ENCODE measurements around the gene GALNTL6. TPM values are rescaled to one million over a fixed set of nuclear protein-coding genes. Genes with fewer than 3 reads are reported as not detected.

GALNTL6 gene
- total and polyA plus RNA-seq, 8 donors = 0.15 to 0.87 (median 0.58) TPM; not detected in 3

GRCh38 chr4:172692701-172693100 lies 879.5 kb downstream of the GALNTL6 start:
- Histone ChIP-seq H3K4me1 (no peaks in the 10 kb centered on the region), H3K4me3 (no peak overlapping the region), H3K27me3 (no peaks in the 10 kb centered on the region), H3K36me3 (no peaks in the 10 kb centered on the region), H3K9me3 (peaks cover 0 to 13% (median 10%) of the 10 kb centered on the region in 4 donors), H3K27ac (no peak overlapping the region)
- no peak for TF ChIP-seq POLR2AphosphoS5 (IDR thresholded peaks at IDR 0.05)
- no peak for TF ChIP-seq CTCF (IDR thresholded peaks at IDR 0.05)
- intact Hi-C loops (cut with DNase I; ENCODE audit: low total_unique reads) = no loop called here
- WGBS, 5 donors = 50 to 74% (median 66%) methylated on average over 2 of the region's 2 CpGs
- DNase-seq = no peak

- 27 to 40% (median 30%) methylated on average over 4 of the region's 4 CpGs for WGBS, 5 donors
- TF ChIP-seq POLR2AphosphoS5 (IDR thresholded peaks at IDR 0.05) (no peak), POLR2A (IDR thresholded peaks at IDR 0.05) (no peak), CTCF (IDR thresholded peaks at IDR 0.05) (no peak), EP300 (IDR thresholded peaks at IDR 0.05) (no peak)
These were observed 885.1 kb downstream of the GALNTL6 start for GRCh38 chr4:172698256-172698655.

GRCh38 chr4:172705565-172705964 lies 892.4 kb downstream of the GALNTL6 start:
- TF ChIP-seq CTCF (IDR thresholded peaks at IDR 0.05) (no peak), POLR2AphosphoS5 (IDR thresholded peaks at IDR 0.05) (no peak), EP300 (IDR thresholded peaks at IDR 0.05) (no peak)
- DNase-seq = no peak

More at GRCh38 chr4:172698256-172698655, 885.1 kb downstream of the GALNTL6 start:
- no peaks in the 10 kb centered on the region for H3K27me3 ChIP-seq
- H3K36me3 ChIP-seq = no peaks in the 10 kb centered on the region
- no peak overlapping the region for H3K4me3 ChIP-seq
- peaks cover 0 to 3% (median 0%) of the 10 kb centered on the region in 4 donors for H3K9me3 ChIP-seq
- no peak overlapping the region for H3K27ac ChIP-seq
- intact Hi-C loops (cut with DNase I; ENCODE audit: low total_unique reads) = no loop called here
- no peak for DNase-seq
- no peaks in the 10 kb centered on the region for H3K4me1 ChIP-seq

GRCh38 chr4:172706000-172706399 lies 892.8 kb downstream of the GALNTL6 start:
- no peaks in the 10 kb centered on the region for H3K4me1 ChIP-seq
- intact Hi-C loops (cut with DNase I; ENCODE audit: low total_unique reads) = no loop called here
- no peaks in the 10 kb centered on the region for H3K36me3 ChIP-seq
- DNase-seq = no peak
- H3K4me3 ChIP-seq = no peak overlapping the region
- no peak overlapping the region for H3K27ac ChIP-seq
- peaks cover 7 to 20% (median 16%) of the 10 kb centered on the region in 4 donors for H3K9me3 ChIP-seq
- TF ChIP-seq CTCF (IDR thresholded peaks at IDR 0.05) (no peak), POLR2A (IDR thresholded peaks at IDR 0.05) (no peak), POLR2AphosphoS5 (IDR thresholded peaks at IDR 0.05) (no peak), EP300 (IDR thresholded peaks at IDR 0.05) (no peak)
- no peaks in the 10 kb centered on the region for H3K27me3 ChIP-seq

More at GRCh38 chr4:172705565-172705964, 892.4 kb downstream of the GALNTL6 start:
- no peak overlapping the region for H3K4me3 ChIP-seq
- H3K36me3 ChIP-seq = no peaks in the 10 kb centered on the region
- intact Hi-C loops (cut with DNase I; ENCODE audit: low total_unique reads) = no loop called here
- H3K27ac ChIP-seq = no peak overlapping the region
- H3K27me3 ChIP-seq = no peaks in the 10 kb centered on the region
- peaks cover 7 to 20% (median 16%) of the 10 kb centered on the region in 4 donors for H3K9me3 ChIP-seq
- no peaks in the 10 kb centered on the region for H3K4me1 ChIP-seq

All from stomach (tissue), 9 donors.